Parathyroid adenoma (tissue), 2 donors: Measurements from ENCODE around the gene STRA6.

Experiments
- H2AFZ ChIP-seq: fragments of 300-600 bp; sonication (generic); one replicate; pipeline ENCODE4 v1.7.0; 2017; ENCODE audit warnings: antibody characterized with exemption, mild to moderate bottlenecking
- H3K27ac ChIP-seq: fragments of 300-600 bp; sonication (generic); one replicate; pipeline ENCODE4 v1.7.0; 2017
- H3K27me3 ChIP-seq: fragments of 300-600 bp; sonication (generic); one replicate; pipeline ENCODE4 v1.7.0; 2017; ENCODE audit warnings: low read length; ENCODE audit not compliant: control insufficient read depth, insufficient read depth
- H3K36me3 ChIP-seq: fragments of 300-600 bp; sonication (generic); one replicate; pipeline ENCODE4 v1.7.0; 2017; ENCODE audit warnings: low read length; ENCODE audit not compliant: control insufficient read depth, insufficient read depth
- H3K4me1 ChIP-seq: fragments of 300-600 bp; sonication (generic); one replicate; pipeline ENCODE4 v1.7.0; 2017; ENCODE audit warnings: control low read depth
- H3K4me2 ChIP-seq: fragments of 300-600 bp; sonication (generic); one replicate; pipeline ENCODE4 v1.7.0; 2017; ENCODE audit warnings: low read length
- H3K4me3 ChIP-seq: fragments of 300-600 bp; sonication (generic); one replicate; pipeline ENCODE4 v1.7.0; 2017; ENCODE audit warnings: low read depth, low read length
- H3K79me2 ChIP-seq: fragments of 300-600 bp; sonication (generic); one replicate; pipeline ENCODE4 v1.7.0; 2017; ENCODE audit warnings: control low read depth
- H3K9ac ChIP-seq: fragments of 300-600 bp; sonication (generic); one replicate; pipeline ENCODE4 v1.7.0; 2017; ENCODE audit warnings: mild to moderate bottlenecking
- H3K9me3 ChIP-seq: fragments of 300-600 bp; sonication (generic); one replicate; pipeline ENCODE4 v1.7.0; 2017; ENCODE audit warnings: low read length; ENCODE audit not compliant: control insufficient read depth
- TF ChIP-seq, protein P1 (sequence below): fragments of 300-600 bp; sonication (generic); IDR thresholded peaks from one replicate; pipeline ENCODE4 v1.7.0; 2017; ENCODE audit warnings: antibody characterized with exemption, mild to moderate bottlenecking
- donor health status: primary hyperparathyroidism.

The STRA6 gene

DNA sequence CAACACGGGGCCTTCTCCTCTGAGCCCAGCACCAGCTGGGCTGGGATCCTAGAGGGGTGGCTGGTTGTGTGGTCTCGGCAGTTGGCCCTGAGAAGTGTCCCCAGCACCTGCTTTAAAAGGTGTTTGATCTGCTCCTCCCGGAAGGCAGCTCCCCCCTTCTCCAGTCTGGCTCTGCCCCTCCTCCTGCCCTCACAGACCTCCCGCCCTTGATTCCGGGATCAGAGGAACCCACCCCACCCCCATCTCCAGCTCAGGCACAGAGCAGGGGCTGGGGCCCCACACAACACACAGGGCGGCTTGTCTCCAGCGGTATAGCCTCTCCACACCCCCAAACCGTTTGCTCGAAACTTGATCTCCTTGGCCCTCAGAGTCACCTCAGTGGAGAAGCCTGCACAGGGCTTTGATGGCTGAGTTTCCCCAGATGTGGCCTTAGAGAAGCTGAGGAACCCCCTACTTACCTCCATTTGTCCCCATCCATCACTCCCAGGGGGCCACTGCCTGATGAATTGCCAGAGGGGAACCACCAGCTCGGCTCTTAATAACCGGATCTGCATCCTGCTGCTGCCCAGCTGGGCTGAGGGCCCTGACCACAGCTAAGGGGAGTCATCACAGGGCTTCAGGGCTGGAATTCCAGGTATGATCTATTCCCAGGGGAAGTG is 6.4 kb upstream of the STRA6 start:
- Histone ChIP-seq H3K36me3 (no peaks in the 10 kb centered on the region), H3K9ac (no peak overlapping the region), H3K9me3 (no peaks in the 10 kb centered on the region), H3K4me2 (no peak overlapping the region), H3K4me3 (no peak overlapping the region), H3K27me3 (no peaks in the 10 kb centered on the region), H2AFZ (no peak overlapping the region), H3K79me2 (no peaks in the 10 kb centered on the region), H3K27ac (no peak overlapping the region), H3K4me1 (peaks cover 7% of the 10 kb centered on the region)
- TF ChIP-seq, protein P1, sequence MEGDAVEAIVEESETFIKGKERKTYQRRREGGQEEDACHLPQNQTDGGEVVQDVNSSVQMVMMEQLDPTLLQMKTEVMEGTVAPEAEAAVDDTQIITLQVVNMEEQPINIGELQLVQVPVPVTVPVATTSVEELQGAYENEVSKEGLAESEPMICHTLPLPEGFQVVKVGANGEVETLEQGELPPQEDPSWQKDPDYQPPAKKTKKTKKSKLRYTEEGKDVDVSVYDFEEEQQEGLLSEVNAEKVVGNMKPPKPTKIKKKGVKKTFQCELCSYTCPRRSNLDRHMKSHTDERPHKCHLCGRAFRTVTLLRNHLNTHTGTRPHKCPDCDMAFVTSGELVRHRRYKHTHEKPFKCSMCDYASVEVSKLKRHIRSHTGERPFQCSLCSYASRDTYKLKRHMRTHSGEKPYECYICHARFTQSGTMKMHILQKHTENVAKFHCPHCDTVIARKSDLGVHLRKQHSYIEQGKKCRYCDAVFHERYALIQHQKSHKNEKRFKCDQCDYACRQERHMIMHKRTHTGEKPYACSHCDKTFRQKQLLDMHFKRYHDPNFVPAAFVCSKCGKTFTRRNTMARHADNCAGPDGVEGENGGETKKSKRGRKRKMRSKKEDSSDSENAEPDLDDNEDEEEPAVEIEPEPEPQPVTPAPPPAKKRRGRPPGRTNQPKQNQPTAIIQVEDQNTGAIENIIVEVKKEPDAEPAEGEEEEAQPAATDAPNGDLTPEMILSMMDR = no peak

DNA sequence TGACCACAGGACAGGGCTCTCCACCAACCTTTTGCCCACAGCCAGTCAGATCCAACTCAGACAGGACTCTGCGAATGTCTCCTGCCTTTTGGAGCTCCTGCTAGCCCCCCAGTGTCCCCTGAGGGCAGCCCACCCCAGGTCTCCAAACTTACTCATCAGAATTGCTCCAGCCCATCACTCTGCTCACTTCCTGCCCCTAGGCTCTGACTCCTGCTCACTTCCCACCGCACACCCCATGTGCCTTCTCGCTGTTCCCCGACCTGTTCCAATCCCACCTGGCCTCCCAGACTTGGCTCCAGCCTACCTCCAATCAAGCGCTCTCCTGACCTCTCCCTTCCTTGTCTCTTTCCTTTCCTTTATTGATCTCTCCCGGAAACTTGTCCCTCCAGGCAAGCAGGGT is 5.9 kb upstream of the STRA6 start:
- no peak overlapping the region for H3K27ac ChIP-seq

DNA sequence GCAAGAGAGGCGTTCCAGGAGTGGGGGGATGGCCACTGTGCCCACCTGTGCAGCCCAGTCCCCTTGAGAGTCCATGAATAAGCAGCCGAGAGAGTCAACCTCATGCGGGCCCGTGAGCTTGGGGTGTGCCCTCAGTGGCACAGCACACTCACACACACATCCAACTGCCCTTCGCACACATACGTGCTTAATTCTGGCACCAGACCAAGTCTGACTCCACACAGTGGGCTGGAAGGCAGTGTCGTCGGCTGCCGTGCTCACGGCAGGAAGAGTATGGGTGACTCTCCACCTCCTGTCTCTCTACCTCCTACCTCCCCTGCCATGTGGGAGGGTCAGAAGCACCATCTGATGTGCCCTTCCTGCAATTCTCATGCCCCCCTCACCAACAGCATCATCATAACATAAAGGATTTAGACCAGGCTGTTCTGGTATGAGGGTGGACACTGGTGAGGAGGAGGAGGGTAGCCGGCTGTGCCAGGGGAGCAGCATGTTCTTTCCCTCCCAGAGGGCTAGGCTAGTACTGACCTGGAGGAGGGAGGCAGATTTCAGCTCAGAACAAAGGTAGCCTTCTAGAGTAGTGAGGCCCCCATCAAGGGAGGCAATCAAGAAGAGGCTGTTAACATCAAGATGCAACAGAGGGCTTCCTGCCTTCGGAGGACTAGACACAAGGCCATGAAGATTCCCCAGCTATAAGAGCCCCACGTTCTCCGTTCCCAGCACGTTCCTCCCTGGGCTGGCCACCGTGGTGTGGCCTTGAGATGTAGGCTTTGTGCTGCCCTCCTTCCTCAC is 5.3 kb upstream of the STRA6 start:
- no peak overlapping the region for H3K4me2 ChIP-seq
- no peak overlapping the region for H3K4me3 ChIP-seq
- peaks cover 7% of the 10 kb centered on the region for H3K4me1 ChIP-seq
- no peaks in the 10 kb centered on the region for H3K27me3 ChIP-seq
- TF ChIP-seq, protein P1 = no peak
- no peaks in the 10 kb centered on the region for H3K36me3 ChIP-seq
- H2AFZ ChIP-seq = no peak overlapping the region
- H3K27ac ChIP-seq = no peak overlapping the region
- H3K79me2 ChIP-seq = no peaks in the 10 kb centered on the region
- H3K9me3 ChIP-seq = no peaks in the 10 kb centered on the region
- no peak overlapping the region for H3K9ac ChIP-seq

More for the DNA sequence above, 5.9 kb upstream of the STRA6 start:
- Histone ChIP-seq H3K4me3 (no peak overlapping the region), H3K79me2 (no peaks in the 10 kb centered on the region), H3K4me1 (peaks cover 7% of the 10 kb centered on the region), H2AFZ (no peak overlapping the region), H3K27me3 (no peaks in the 10 kb centered on the region), H3K9ac (no peak overlapping the region), H3K4me2 (no peak overlapping the region), H3K9me3 (no peaks in the 10 kb centered on the region), H3K36me3 (no peaks in the 10 kb centered on the region)
- TF ChIP-seq, protein P1 = no peak

DNA sequence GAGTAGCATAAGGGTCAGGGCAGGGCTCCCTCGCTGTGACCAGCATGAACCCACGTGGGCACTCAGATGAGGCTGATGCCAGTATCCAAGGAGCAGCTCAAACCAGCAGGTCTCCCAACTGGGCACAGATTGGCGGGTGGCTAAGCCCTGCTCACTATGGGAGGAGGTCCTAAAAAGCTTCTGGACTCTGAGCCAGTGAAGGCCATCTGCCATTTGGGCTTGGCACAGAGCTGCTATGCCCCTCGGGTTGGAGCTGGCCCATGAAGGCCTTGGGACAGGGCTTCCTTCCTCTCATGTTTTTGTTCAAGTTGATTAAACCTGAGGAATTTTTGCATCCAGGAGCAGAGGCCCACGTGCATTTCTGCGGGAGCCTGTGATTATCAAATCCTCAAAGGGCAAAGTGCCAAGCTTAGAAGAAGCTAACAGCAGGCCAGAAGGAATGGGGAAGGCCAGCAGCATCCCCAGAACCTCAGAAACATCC is 4.3 kb upstream of the STRA6 start:
- Histone ChIP-seq H3K9me3 (no peaks in the 10 kb centered on the region), H3K27me3 (no peaks in the 10 kb centered on the region), H3K9ac (no peak overlapping the region), H3K4me3 (no peak overlapping the region), H3K79me2 (no peaks in the 10 kb centered on the region), H3K27ac (no peak overlapping the region), H3K4me2 (no peak overlapping the region), H3K36me3 (no peaks in the 10 kb centered on the region), H3K4me1 (peaks cover 7% of the 10 kb centered on the region), H2AFZ (no peak overlapping the region)
- TF ChIP-seq, protein P1 = no peak
